Measurements from ENCODE around the gene ECI1. TPM values are rescaled to one million over a fixed set of nuclear protein-coding genes. Genes with fewer than 3 reads are reported as not detected.

The ECI1 gene
- total and polyA plus RNA-seq, 2 of the 13 experiments (the other 11 are each of a cell fraction or from before 2014, with no cell fraction given) = 82.0 to 102 TPM

- TF ChIP-seq ZBTB37 (CRISPR knock-in tag; IDR thresholded peaks at IDR 0.05) (no peak), CSRNP2 (CRISPR knock-in tag; conservative IDR thresholded peaks at IDR 0.05; ENCODE audit: low read depth) (no peak), ZBTB7B (CRISPR knock-in tag; IDR thresholded peaks at IDR 0.05) (peak; percentile 47; the same call in 1 of the 2 replicates), MAFF (IDR thresholded peaks at IDR 0.05; ENCODE audit: low read depth, low read length) (no peak), ZNF24 (IDR thresholded peaks at IDR 0.05) (no peak), EED (CRISPR knock-in tag; IDR thresholded peaks at IDR 0.05) (no peak), PBX2 (CRISPR knock-in tag; IDR thresholded peaks at IDR 0.05) (no peak), TGIF2 (CRISPR knock-in tag; IDR thresholded peaks at IDR 0.05) (0 out of 2 replicates have a peak, but pooled peaks have one; percentile 24), ZNF207 (IDR thresholded peaks at IDR 0.05; ENCODE audit: borderline replicate concordance) (no peak), ZNF460 (CRISPR knock-in tag; IDR thresholded peaks at IDR 0.05; ENCODE audit: borderline replicate concordance) (no peak), HNF4A (CRISPR knock-in tag; IDR thresholded peaks at IDR 0.05) (no peak), HDAC6 (IDR thresholded peaks at IDR 0.05; ENCODE audit: low read depth, low read length) (no peak), SETDB1 (CRISPR knock-in tag; IDR thresholded peaks at IDR 0.05; ENCODE audit: borderline replicate concordance) (no peak), JDP2 (CRISPR knock-in tag; IDR thresholded peaks at IDR 0.05; ENCODE audit: borderline replicate concordance) (no peak), ZNF205 (CRISPR knock-in tag; IDR thresholded peaks at IDR 0.05) (no peak), NFE2 (CRISPR knock-in tag; IDR thresholded peaks at IDR 0.05) (no peak), FOXP1 (IDR thresholded peaks at IDR 0.05) (no peak), FOXP1 (CRISPR knock-in tag; IDR thresholded peaks at IDR 0.05) (no peak), MTERF4 (CRISPR knock-in tag; IDR thresholded peaks at IDR 0.05) (no peak), TAF1 (CRISPR knock-in tag; IDR thresholded peaks at IDR 0.05) (no peak), TSC22D2 (CRISPR knock-in tag; IDR thresholded peaks at IDR 0.05; ENCODE audit: borderline replicate concordance) (no peak), ZSCAN22 (CRISPR knock-in tag; IDR thresholded peaks at IDR 0.05) (no peak), JUNB (CRISPR knock-in tag; IDR thresholded peaks at IDR 0.05; ENCODE audit: borderline replicate concordance) (no peak)
These were observed 40.7 kb downstream of the ECI1 start, which contains the start of gene BRICD5 (continued) for GRCh38 chr16:2210386-2211365.

Measured in HepG2 (cell line).